Activated effector memory CD4-positive, alpha-beta T cell treated with anti-CD3 and anti-CD28 coated beads, Interleukin-2, amount 50 U/mL, for 16 hours (primary cell): ENCODE data around the gene KLHL29.

Source experiments
- DNase-seq: peaks from one replicate; pipeline ENCODE4 v3.0.0-alpha.2; 2020

The KLHL29 gene

GRCh38 chr2:23452853-23453420 lies 68.0 kb downstream of the KLHL29 start:
- no peak for DNase-seq

GRCh38 chr2:23453432-23453831 lies 68.5 kb downstream of the KLHL29 start:
- DNase-seq, result no peak

- no peak for DNase-seq
Measured at GRCh38 chr2:23453836-23454460, 69.0 kb downstream of the KLHL29 start.

DNA sequence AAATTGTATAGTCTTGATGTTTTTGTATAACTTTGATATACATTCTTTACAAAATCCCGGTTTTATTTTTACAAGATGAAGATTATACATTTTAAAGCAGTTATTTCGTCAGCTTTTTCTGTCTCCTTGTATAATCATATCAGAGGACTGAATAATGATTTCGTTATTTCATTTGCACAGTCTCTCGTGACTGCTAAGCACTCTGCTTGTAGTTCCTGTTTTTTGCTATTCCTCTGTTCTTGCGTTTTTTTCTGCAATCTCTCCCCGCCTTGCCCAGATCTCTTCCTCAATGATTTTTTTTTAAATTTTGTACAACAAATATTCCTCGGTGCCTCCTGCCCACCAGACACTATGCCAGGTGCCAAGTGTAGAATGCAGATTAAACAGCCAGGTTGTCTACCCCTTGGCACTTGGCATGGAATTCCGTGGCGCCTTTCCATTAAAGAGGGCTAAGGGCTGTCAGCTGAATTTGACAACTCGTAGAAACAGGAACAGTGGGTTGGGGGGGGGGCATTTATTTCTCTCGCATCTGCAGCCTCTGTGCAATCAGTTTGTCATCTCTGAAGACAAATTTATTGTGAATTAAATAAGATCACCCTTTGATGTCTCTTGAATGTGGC lies 69.6 kb downstream of the KLHL29 start:
- DNase-seq, result no peak

GRCh38 chr2:23456396-23456795 lies 71.4 kb downstream of the KLHL29 start:
- DNase-seq, result no peak

DNA sequence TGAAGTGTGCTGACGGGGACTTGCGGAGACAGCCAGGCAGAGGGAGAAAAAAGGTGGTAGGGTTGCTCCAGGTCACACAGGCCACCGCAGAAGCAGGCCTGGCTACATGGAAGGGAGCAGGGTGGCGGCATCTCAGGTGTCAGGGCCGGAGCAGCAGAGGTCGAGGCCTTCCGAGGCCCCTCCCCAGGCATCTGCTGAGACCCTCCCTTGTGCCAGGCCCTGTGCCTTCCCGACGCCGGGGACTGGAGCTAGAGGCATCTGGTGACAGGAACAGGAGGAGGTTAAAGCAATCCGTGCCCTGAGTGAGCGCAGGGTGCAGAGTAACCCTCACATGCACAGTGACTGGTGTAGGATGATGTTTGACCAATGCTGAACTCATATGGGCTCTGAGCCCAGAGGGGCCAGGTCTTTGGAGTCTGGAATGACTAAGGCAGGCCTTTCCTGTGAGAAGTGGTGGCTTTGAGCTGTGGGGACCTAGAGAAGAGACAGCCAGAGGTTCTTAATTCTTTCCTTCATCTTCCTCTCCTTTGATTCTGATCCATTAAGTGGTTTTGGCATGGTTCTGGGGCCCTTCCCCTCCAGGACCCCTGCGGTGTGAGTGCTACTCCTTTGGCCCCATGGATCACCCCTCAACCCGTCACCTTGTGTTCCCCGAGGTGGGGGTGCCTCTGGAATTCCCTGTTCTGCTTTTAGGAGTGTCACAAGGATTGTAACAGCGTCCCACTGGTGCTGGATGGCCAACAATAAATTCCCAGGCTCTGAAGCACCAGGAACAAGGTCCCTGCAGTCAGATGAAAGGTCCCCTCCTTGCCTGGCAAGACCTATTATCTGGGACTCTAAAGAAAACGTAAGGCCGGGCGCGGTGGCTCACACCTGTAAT lies 72.1 kb downstream of the KLHL29 start:
- DNase-seq, result no peak

DNA sequence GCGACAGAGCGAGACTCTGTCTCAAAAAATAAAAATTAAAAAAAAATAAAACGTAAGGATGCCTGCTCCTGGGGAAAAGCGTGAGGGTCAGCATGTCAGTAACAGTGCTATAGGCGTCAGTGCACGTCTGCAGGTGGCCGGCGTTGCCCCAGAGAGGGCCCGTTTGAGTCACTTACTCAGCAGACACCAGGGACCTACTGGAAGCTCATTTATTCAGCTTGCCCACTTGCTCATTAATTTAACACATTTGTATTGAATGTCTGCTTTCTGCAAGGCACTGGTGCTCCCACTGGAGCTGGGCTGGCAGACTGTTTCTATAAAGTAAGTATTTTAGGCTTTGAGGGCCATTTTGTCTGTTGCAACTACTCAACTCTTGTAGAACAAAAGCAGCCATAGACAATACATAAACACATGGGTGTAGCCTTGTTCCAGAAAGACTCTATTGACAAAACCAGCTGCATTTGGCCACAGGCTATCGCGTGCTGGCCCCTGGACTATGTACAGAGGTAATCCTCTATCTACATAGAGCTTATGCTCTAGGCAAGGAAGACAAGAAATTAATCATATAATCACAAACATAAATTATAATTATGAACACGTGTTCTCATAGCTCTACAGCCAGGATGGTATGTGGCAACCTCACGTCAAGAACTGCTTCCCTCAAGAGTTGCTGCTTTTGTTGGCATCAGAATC lies 73.2 kb downstream of the KLHL29 start:
- DNase-seq, result no peak

GRCh38 chr2:23459032-23459431 lies 74.1 kb downstream of the KLHL29 start:
- DNase-seq, result no peak

GRCh38 chr2:23460228-23460627 lies 75.2 kb downstream of the KLHL29 start:
- no peak for DNase-seq

GRCh38 chr2:23460993-23461392 lies 76.0 kb downstream of the KLHL29 start:
- DNase-seq, result no peak

DNA sequence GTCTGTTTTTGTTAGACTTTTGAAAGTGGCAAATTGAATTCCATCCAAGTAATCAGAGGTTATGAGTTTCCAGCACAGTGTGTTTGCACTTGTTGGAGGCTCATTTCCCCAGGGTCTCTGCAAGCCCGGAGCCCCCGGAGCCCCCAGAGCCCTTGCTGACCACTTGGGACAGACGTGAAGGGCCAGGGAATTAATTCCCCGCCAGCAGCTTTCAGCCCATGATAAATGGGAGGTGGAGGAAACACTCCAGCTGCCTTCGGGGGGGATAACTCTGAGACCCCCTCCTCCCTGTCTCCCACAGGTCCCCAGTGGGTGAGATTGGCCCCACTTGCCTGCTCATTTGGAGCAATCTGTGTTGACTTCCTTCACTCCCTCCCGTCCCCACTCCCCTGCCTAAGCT lies 79.2 kb downstream of the KLHL29 start:
- no peak for DNase-seq

DNA sequence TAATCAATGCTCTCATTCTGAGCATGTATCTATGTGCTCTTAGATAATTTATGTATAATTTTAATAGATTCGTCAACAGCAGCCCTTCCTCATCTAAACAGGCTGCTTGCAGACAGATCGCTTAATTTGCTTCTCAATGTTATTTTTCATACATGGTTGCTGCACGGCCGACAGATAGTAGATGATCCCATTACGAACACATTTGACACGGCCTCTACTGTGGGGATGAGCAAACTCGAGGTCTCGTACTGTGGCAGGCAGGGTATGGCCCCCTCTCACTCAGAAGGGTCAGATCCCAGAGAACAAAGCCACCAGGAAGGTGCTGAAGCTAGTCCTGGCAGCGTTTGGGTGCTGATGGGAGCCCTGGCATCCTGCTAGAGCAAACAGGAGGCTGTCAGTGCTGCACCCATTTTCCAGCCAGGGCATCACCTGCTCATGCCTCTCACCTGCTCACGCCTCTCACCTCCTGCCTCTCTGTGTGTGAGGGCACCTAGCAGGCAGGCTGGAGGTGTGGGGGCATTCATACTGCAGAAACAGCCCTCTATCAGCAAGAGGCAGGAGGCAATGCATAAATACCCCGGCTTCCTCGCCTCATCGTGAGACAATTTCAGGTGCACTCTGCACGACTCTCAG lies 80.0 kb downstream of the KLHL29 start:
- DNase-seq, result no peak

DNA sequence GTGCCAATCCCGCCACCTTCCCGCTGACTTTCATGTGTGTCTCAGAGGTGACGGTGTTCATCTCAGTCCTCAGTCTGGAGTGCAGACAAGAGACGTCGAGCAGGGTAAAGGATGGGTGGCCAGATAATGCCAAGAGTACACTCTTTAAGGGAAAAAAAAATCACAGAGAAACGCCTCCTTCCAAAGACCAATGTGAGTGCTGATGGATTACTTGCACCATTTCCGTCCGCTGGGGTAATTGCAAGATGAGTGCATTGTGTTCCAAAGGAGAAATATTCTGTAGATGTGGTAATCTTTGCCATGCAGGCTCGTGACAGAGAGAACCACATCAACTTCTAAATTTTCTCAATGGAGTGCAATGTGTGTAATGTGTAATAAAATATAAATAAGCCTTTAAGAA lies 81.0 kb downstream of the KLHL29 start:
- no peak for DNase-seq

- DNase-seq, result no peak
Measured at GRCh38 chr2:23467618-23468017, 82.6 kb downstream of the KLHL29 start.

- DNase-seq, result no peak
Measured at GRCh38 chr2:23468474-23469141, 83.6 kb downstream of the KLHL29 start.

DNA sequence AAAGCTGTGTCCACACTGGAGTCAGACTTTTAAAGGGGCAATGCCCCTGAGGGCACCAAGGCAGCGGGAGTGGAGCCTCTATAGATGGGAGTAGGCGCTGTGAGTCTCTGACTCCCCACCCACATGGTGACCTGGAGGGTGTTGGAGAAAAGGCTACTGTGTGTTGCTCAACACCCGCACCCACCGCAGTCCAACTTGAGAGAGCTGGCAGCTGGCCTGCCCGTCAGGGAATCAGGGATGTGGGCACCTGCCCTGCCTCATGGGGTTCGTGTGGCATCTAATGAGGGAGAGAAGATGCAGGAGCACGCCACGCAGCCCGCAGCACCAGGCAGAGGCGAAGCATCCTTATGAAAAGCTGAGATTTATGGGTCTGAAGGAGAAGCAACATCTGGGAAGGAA lies 84.2 kb downstream of the KLHL29 start:
- DNase-seq, result no peak

DNA sequence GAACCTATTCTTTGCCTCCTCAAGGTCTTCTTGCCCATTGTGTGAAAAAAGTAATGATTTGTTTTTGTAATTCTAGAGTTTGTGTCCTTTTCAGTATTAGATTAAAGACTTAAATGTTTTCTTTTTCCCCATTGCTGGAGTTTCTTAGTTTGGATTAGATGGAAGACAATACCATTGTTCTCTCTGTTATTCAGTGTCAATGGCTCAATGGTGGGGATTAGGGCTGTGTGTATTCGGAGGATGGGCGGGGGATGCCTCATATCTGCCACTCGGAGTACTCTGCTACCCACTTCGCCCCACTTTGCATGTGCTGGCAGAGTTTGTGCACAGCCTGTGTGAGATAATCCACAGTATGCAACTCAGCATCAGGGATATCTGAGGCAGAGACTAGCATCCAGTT lies 90.1 kb downstream of the KLHL29 start:
- DNase-seq, result peak; percentile 28

DNA sequence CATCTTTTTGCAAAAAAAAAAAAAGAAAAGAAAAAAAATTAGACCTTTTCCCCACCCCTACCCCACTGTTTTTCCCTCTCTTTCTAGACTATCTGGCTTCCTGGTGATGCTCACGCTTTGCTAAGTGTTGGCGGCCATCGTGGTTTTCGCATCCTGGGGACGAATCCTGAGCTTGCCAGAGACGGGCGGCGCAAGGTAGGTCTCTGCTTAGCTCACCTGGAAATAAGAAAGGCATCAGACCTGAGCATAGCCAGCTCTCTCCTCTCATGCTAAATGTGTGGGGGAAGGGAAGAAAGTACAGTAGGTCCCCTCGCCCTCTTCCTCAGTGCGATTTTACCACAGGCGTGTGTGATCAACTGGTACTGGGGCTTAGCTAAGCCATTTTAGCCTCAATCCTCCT lies 90.5 kb downstream of the KLHL29 start:
- peak; percentile 3 for DNase-seq

DNA sequence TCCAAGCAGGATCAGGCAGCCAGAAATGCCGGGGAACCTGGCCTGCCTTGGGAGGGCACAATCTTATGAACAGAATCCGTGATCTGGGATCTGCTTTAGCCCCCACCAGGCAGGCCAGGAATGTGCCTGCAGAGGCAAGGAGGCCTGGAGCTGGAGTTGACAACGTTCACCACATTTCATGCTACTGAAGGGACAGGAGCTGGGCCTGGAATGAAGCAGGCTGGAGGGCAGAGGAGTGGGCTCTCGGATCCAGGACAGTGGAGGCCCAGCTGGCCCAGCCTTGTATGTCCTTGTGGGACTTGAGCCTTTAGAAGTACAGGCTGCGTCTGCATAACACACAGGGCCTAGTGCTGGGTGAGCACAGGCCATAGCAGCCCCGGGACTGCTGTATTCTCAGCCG lies 91.8 kb downstream of the KLHL29 start:
- peak; percentile 34 for DNase-seq

- peak; percentile 47 for DNase-seq
Measured at GRCh38 chr2:23477392-23477791, 92.4 kb downstream of the KLHL29 start.

DNA sequence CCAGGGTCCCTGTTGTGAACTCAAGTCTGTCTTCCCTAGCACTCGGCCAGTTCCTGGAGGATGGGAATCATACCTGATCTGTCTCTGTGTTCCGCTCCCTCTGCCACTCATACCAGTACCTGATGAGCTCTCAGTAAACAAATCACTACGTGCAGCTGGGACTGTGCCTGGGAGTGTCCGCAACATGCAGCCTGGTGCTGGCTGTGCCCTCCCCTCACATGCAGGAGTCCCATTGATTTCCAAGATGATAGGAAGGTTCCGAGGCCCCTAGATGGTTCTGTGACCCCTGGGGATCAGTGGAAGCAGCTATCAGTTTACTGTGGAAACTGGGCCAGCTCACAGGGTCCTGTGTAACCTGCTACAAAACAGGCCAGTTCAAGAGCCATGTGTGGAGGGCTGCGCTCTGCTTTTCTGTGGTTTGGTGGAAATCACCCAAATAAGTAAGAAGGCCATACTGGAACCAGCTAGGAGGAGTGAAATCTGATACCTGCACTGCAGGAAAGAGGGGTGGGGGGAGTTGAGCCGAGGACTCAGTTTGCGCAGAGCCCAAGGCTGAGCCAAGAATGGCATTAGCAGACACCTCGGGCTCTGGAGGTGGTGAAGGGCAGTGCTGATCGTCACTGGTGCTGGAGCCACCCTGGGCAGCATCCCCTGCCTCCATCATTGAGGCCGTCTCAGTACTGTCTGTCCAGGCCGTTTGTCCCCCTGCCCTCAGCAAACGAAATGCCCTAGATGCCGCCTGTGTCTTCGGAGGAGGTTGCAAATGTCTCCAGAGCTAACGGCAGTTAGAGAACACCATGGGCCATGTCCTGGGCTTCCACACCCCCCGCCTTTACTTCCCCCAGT lies 93.3 kb downstream of the KLHL29 start:
- DNase-seq, result peak; percentile 44
